IMR-90 (cell line): ENCODE measurements around the gene RNF19B. TPM values are rescaled to one million over a fixed set of nuclear protein-coding genes. Genes with fewer than 3 reads are reported as not detected.

Experiments used
- ATAC-seq: fragments of 200-7000 bp; cut with Tn5 transposase; 2 replicates; pipeline ENCODE4 v1.9.1; 2020; ENCODE audit warnings: low read depth, mild to moderate bottlenecking, moderate library complexity
- BruUV-seq: library from RNA; stranded (reverse); fragments of 400-500 nt; replicated peaks from 2 replicates; lab custom pipeline; 2021; lab: Mats Ljungman, UMichigan
- CTCF ChIA-PET: fragments of 300-600 bp; formaldehyde crosslinking; extraction: SDS; loops from one replicate; lab custom pipeline; 2021; ENCODE audit warnings: antibody characterized with exemption; lab: Yijun Ruan, JAX
- POLR2A ChIA-PET: fragments of 300-600 bp; sonication (Branson Sonifier 250); formaldehyde crosslinking; loops from one replicate; lab custom pipeline; 2022; ENCODE audit warnings: antibody characterized with exemption; ENCODE audit not compliant: unreplicated experiment; lab: Charles Lee
- DNase-seq: peaks from one replicate; pipeline ENCODE4 v3.0.0; 2013
- H2AFZ ChIP-seq: replicated peaks from 2 replicates; pipeline ENCODE3; 2013; ENCODE audit warnings: low read length, mild to moderate bottlenecking; ENCODE audit not compliant: poor library complexity
- H2AK5ac ChIP-seq: 2 replicates; pipeline ENCODE4 v1.6.1; 2013; ENCODE audit warnings: low read depth, low read length, inconsistent platforms
- H2AK9ac ChIP-seq: replicated peaks from 2 replicates; pipeline ENCODE3; 2013; ENCODE audit warnings: mild to moderate bottlenecking, low read depth, low read length, moderate library complexity; ENCODE audit not compliant: poor library complexity
- H2BK120ac ChIP-seq: 2 replicates; pipeline ENCODE4 v1.6.1; 2013; ENCODE audit warnings: low read depth, low read length, inconsistent platforms
- H2BK15ac ChIP-seq: 3 replicates; pipeline ENCODE4 v1.6.1; 2013; ENCODE audit warnings: low read depth, low read length, inconsistent platforms
- H2BK20ac ChIP-seq: 2 replicates; pipeline ENCODE4 v1.6.1; 2013; ENCODE audit warnings: low read depth, mild to moderate bottlenecking, inconsistent platforms, low read length, moderate library complexity
- H2BK5ac ChIP-seq: 2 replicates; pipeline ENCODE4 v1.6.1; 2013; ENCODE audit warnings: mild to moderate bottlenecking, low read depth, low read length, inconsistent platforms; ENCODE audit not compliant: poor library complexity, severe bottlenecking
- H3K14ac ChIP-seq: replicated peaks from 2 replicates; pipeline ENCODE4 v1.6.1; 2013; ENCODE audit warnings: low read depth, low read length, inconsistent platforms
- H3K18ac ChIP-seq: 2 replicates; pipeline ENCODE4 v1.6.1; 2013; ENCODE audit warnings: low read depth, low read length, control low read depth
- H3K23ac ChIP-seq: 2 replicates; pipeline ENCODE4 v1.6.1; 2013; ENCODE audit warnings: low read depth, low read length, inconsistent platforms
- H3K27ac ChIP-seq: 2 replicates; pipeline ENCODE4 v1.5.1; 2013; ENCODE audit warnings: mild to moderate bottlenecking, control low read depth, low read length; ENCODE audit not compliant: insufficient read depth
- H3K27me3 ChIP-seq: 2 replicates; pipeline ENCODE4 v1.6.1; 2013; ENCODE audit warnings: low read length; ENCODE audit not compliant: control insufficient read depth, insufficient read depth
- H3K36me3 ChIP-seq: 2 replicates; pipeline ENCODE4 v1.6.1; 2013; ENCODE audit warnings: low read length, mixed read lengths; ENCODE audit not compliant: control insufficient read depth, insufficient read depth
- H3K4ac ChIP-seq: 2 replicates; pipeline ENCODE4 v1.6.1; 2013; ENCODE audit warnings: low read depth, low read length, inconsistent platforms
- H3K4me1 ChIP-seq: 2 replicates; pipeline ENCODE4 v1.6.1; 2013; ENCODE audit warnings: low read length, mixed read lengths; ENCODE audit not compliant: control insufficient read depth, insufficient read depth
- H3K4me2 ChIP-seq: 2 replicates; pipeline ENCODE4 v1.6.1; 2013; ENCODE audit warnings: low read depth, mild to moderate bottlenecking, control low read depth, low read length, moderate library complexity
- H3K4me3 ChIP-seq: 2 replicates; pipeline ENCODE4 v1.5.1; 2013; ENCODE audit warnings: low read depth, mild to moderate bottlenecking, control low read depth, low read length, moderate library complexity; ENCODE audit not compliant: insufficient read depth
- H3K56ac ChIP-seq: 2 replicates; pipeline ENCODE4 v1.6.1; 2013; ENCODE audit warnings: low read length, inconsistent platforms; ENCODE audit not compliant: insufficient read depth; ENCODE audit errors: extremely low read depth
- H3K79me1 ChIP-seq, 2 experiments: 2 replicates each; pipeline ENCODE4 v1.6.1; 2013; ENCODE audit warnings: low read length in 2 of 2, inconsistent platforms in 1 of 2, low read depth in 1 of 2
- H3K9ac ChIP-seq: 2 replicates; pipeline ENCODE4 v1.6.1; 2013; ENCODE audit warnings: low read depth, low read length, control low read depth
- H3K9me1 ChIP-seq: 2 replicates; pipeline ENCODE4 v1.6.1; 2013; ENCODE audit warnings: low read length, inconsistent platforms; ENCODE audit not compliant: insufficient read depth
- H3K9me3 ChIP-seq: 2 replicates; pipeline ENCODE4 v1.6.1; 2013; ENCODE audit warnings: low read length; ENCODE audit not compliant: control insufficient read depth, insufficient read depth
- H4K20me1 ChIP-seq: 2 replicates; pipeline ENCODE4 v1.6.1; 2013; ENCODE audit warnings: low read length, inconsistent platforms; ENCODE audit not compliant: insufficient read depth
- H4K5ac ChIP-seq: 2 replicates; pipeline ENCODE4 v1.6.1; 2013; ENCODE audit warnings: mild to moderate bottlenecking, low read depth, low read length, control low read depth
- H4K8ac ChIP-seq, 2 experiments: 2 replicates each; pipeline ENCODE4 v1.6.1; 2013; ENCODE audit warnings: low read depth in 2 of 2, low read length in 2 of 2, control low read depth in 1 of 2, inconsistent platforms in 1 of 2
- H4K91ac ChIP-seq: 2 replicates; pipeline ENCODE4 v1.6.1; 2013; ENCODE audit warnings: low read depth, low read length, inconsistent platforms; ENCODE audit not compliant: insufficient read depth
- BHLHE40 ChIP-seq: fragments of 150-350 bp; IDR thresholded peaks from 2 replicates; pipeline ENCODE4 v1.6.1; 2016; ENCODE audit warnings: mild to moderate bottlenecking, low read depth, low read length
- CEBPB ChIP-seq: IDR thresholded peaks from 2 replicates; pipeline ENCODE4 v1.6.1; 2012; ENCODE audit warnings: low read depth, low read length, improper control_type of control experiment
- CHD1 ChIP-seq: IDR thresholded peaks from 2 replicates; pipeline ENCODE4 v1.6.1; 2012; ENCODE audit warnings: low read depth, low read length, improper control_type of control experiment
- FOS ChIP-seq: fragments of 150-350 bp; IDR thresholded peaks from 2 replicates; pipeline ENCODE4 v1.6.1; 2016; ENCODE audit warnings: low read depth, low read length
- MAFK ChIP-seq: IDR thresholded peaks from 2 replicates; pipeline ENCODE4 v1.6.1; 2012; ENCODE audit warnings: low read depth, low read length, improper control_type of control experiment
- MAZ ChIP-seq: IDR thresholded peaks from 2 replicates; pipeline ENCODE4 v1.6.1; 2012; ENCODE audit warnings: low read depth, mild to moderate bottlenecking, low read length, improper control_type of control experiment, moderate library complexity, borderline replicate concordance
- MXI1 ChIP-seq: IDR thresholded peaks from 2 replicates; pipeline ENCODE4 v1.6.1; 2012; ENCODE audit warnings: low read depth, mild to moderate bottlenecking, low read length, moderate library complexity, borderline replicate concordance
- NFE2L2 ChIP-seq: fragments of 150-350 bp; IDR thresholded peaks from 2 replicates; pipeline ENCODE4 v1.6.1; 2016; ENCODE audit warnings: low read depth, mild to moderate bottlenecking, low read length
- POLR2A ChIP-seq: IDR thresholded peaks from 2 replicates; pipeline ENCODE4 v1.6.1; 2012; ENCODE audit warnings: mild to moderate bottlenecking, low read depth, low read length
- RAD21 ChIP-seq: IDR thresholded peaks from 2 replicates; pipeline ENCODE4 v1.6.1; 2012; ENCODE audit warnings: low read length, improper control_type of control experiment
- RCOR1 ChIP-seq: IDR thresholded peaks from 2 replicates; pipeline ENCODE4 v1.6.1; 2012; ENCODE audit warnings: mild to moderate bottlenecking, low read length, improper control_type of control experiment; ENCODE audit not compliant: insufficient replicate concordance
- RFX5 ChIP-seq: IDR thresholded peaks from 2 replicates; pipeline ENCODE4 v1.8.0; 2012; ENCODE audit warnings: low read depth, mild to moderate bottlenecking, low read length, moderate library complexity
- SMC3 ChIP-seq: fragments of 150-350 bp; IDR thresholded peaks from 2 replicates; pipeline ENCODE4 v1.6.1; 2016; ENCODE audit warnings: low read depth, mild to moderate bottlenecking, antibody characterized with exemption, low read length, moderate library complexity
- WGBS, 2 experiments: methylation state at CpG; one replicate each; pipeline versions ENCODE4 v1.1.5 to v1.1.7; 2013; ENCODE audit warnings: missing lambda C conversion rate in 2 of 2; ENCODE audit not compliant: insufficient read length in 1 of 2; ENCODE audit errors: extremely low coverage in 2 of 2; 5-methylcytosine and 5-hydroxymethylcytosine counted together
- dilution Hi-C: fragments of 300-500 bp; cut with HindIII; formaldehyde crosslinking; loops from one replicate; pipeline ENCODE4 v1.14.3; 2018; ENCODE audit warnings: low sequenced_read_pairs; ENCODE audit not compliant: unreplicated experiment
- in situ Hi-C: fragments of 300-500 bp; cut with MboI; formaldehyde crosslinking; loops from 3 replicates; pipeline ENCODE4 v1.14.3; 2019; ENCODE audit warnings: low sequenced_read_pairs, inconsistent platforms, mixed read lengths
- intact Hi-C: fragments of 100-400 bp; cut with micrococcal nuclease; formaldehyde crosslinking; loops from 2 replicates; pipeline ENCODE4 v1.10.0; 2022
- polyA plus RNA-seq, 3 experiments: library from polyadenylated mRNA; depleted of rRNA; stranded (reverse); fragments of >200 nt; gene quantifications; 2 replicates each; pipeline ENCODE4 v1.2.3, GENCODE V29; 2012; ENCODE audit warnings: low replicate concordance in 1 of 3
- total RNA-seq: library from RNA; depleted of rRNA; stranded (reverse); fragments of >200 nt; gene quantifications from 2 replicates; pipeline ENCODE4 v1.2.3, GENCODE V29; 2012
- TF ChIP-seq, protein P1 (sequence below): fragments of 150-350 bp; IDR thresholded peaks from 2 replicates; pipeline ENCODE4 v1.6.1; 2016; ENCODE audit warnings: low read depth, mild to moderate bottlenecking, low read length, moderate library complexity, borderline replicate concordance
- TF ChIP-seq, protein P2 (sequence below): conservative IDR thresholded peaks from 2 replicates; pipeline ENCODE4 v1.5.1; 2012; ENCODE audit warnings: mild to moderate bottlenecking, low read depth, low read length, improper control_type of control experiment
- TF ChIP-seq, protein P3 (sequence below): fragments of 150-350 bp; IDR thresholded peaks from 2 replicates; pipeline ENCODE4 v1.6.1; 2017; ENCODE audit warnings: mild to moderate bottlenecking, antibody characterized with exemption, low read length, low read depth

RNF19B gene
- total and polyA plus RNA-seq, 2 of the 4 experiments (the other 2 are of a cell fraction) = 10.0 to 11.6 TPM

DNA sequence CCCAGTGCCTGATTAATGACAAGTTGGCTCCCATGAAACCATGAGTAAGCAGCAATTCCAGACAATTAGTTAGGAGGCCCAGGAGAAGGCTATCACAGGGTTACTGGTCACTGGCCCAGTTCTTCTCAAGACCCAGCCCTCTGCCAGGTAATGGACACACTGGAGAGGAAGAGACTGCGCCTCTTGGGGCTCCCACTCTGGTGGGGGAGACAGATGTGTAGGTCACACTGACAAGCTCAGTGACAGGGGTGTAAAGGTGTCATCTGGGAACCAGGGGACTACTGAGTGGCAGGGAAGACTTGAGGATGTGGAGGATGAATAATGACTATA lies 73.4 kb downstream of the RNF19B start:
- BruUV-seq = no TSS peak
- Histone ChIP-seq H3K9ac (no peak overlapping the region), H3K56ac (no peak overlapping the region), H3K9me1 (peaks cover 4% of the 10 kb centered on the region; the same call in 1 of the 2 replicates), H3K27me3 (peaks cover 45% of the 10 kb centered on the region), H3K18ac (no peak overlapping the region), H3K4me1 (no peaks in the 10 kb centered on the region; the same call in 1 of the 2 replicates), H4K5ac (no peak overlapping the region), H4K20me1 (peaks cover 3% of the 10 kb centered on the region; the same call in 1 of the 2 replicates), H4K91ac (no peak overlapping the region), H2AK9ac (no peak overlapping the region), H3K4me2 (no peak overlapping the region), H3K4ac (no peak overlapping the region), H3K14ac (no peak overlapping the region), H3K27ac (no peak overlapping the region), H2BK15ac (no peak overlapping the region), H4K8ac (no peak overlapping the region), H2AFZ (no peak overlapping the region), H3K23ac (no peak overlapping the region; the same call in 1 of the 2 replicates), H2BK20ac (no peak overlapping the region), H3K79me1 (no peaks in the 10 kb centered on the region), H2BK120ac (no peak overlapping the region), H3K9me3 (peaks cover 2% of the 10 kb centered on the region; the same call in 1 of the 2 replicates), H3K36me3 (no peaks in the 10 kb centered on the region; the same call in 1 of the 2 replicates), H2BK5ac (no peak overlapping the region), H3K4me3 (no peak overlapping the region), H2AK5ac (no peak overlapping the region)
- POLR2A ChIA-PET = no interaction called here
- intact Hi-C loops = no loop called here
- in situ Hi-C loops = no loop called here
- DNase-seq (no peak), ATAC-seq (no peak)
- TF ChIP-seq NFE2L2 (no peak), SMC3 (no peak), MAFK (no peak), FOS (no peak), RCOR1 (no peak), RAD21 (no peak), RFX5 (no peak), MXI1 (no peak), BHLHE40 (no peak), MAZ (no peak), CEBPB (no peak), POLR2A (no peak), CHD1 (no peak)
- TF ChIP-seq, protein P1, sequence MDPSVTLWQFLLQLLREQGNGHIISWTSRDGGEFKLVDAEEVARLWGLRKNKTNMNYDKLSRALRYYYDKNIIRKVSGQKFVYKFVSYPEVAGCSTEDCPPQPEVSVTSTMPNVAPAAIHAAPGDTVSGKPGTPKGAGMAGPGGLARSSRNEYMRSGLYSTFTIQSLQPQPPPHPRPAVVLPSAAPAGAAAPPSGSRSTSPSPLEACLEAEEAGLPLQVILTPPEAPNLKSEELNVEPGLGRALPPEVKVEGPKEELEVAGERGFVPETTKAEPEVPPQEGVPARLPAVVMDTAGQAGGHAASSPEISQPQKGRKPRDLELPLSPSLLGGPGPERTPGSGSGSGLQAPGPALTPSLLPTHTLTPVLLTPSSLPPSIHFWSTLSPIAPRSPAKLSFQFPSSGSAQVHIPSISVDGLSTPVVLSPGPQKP = no peak
- TF ChIP-seq, protein P2, sequence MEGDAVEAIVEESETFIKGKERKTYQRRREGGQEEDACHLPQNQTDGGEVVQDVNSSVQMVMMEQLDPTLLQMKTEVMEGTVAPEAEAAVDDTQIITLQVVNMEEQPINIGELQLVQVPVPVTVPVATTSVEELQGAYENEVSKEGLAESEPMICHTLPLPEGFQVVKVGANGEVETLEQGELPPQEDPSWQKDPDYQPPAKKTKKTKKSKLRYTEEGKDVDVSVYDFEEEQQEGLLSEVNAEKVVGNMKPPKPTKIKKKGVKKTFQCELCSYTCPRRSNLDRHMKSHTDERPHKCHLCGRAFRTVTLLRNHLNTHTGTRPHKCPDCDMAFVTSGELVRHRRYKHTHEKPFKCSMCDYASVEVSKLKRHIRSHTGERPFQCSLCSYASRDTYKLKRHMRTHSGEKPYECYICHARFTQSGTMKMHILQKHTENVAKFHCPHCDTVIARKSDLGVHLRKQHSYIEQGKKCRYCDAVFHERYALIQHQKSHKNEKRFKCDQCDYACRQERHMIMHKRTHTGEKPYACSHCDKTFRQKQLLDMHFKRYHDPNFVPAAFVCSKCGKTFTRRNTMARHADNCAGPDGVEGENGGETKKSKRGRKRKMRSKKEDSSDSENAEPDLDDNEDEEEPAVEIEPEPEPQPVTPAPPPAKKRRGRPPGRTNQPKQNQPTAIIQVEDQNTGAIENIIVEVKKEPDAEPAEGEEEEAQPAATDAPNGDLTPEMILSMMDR = no peak
- TF ChIP-seq, protein P3, sequence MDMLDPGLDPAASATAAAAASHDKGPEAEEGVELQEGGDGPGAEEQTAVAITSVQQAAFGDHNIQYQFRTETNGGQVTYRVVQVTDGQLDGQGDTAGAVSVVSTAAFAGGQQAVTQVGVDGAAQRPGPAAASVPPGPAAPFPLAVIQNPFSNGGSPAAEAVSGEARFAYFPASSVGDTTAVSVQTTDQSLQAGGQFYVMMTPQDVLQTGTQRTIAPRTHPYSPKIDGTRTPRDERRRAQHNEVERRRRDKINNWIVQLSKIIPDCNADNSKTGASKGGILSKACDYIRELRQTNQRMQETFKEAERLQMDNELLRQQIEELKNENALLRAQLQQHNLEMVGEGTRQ = no peak
- WGBS, 2 experiments = no CpG with 5 or more reads among the region's 1 CpG
- dilution Hi-C loops = no loop called here
- CTCF ChIA-PET = interaction anchor here (1.6 kb wide), 1 partner anchor 15 kb away, joined by 4 read pairs; no protein-coding TSS in a partner anchor
